Neuron (in vitro differentiated cells): ENCODE data around the gene PPP4C.
"Not testable (repeated sequence)": the region's sequence is repeated elsewhere in the genome, so short reads cannot be mapped to it uniquely, and the experiment has no call there.

Source experiments
- H2AFZ ChIP-seq: one replicate; pipeline ENCODE4 v1.6.1; 2013; ENCODE audit warnings: low read depth, mild to moderate bottlenecking, inconsistent platforms, low read length, moderate library complexity
- H3K27me3 ChIP-seq: one replicate; pipeline ENCODE4 v1.6.1; 2013; ENCODE audit warnings: low read length; ENCODE audit not compliant: insufficient read depth
- H3K36me3 ChIP-seq: one replicate; pipeline ENCODE4 v1.6.1; 2013; ENCODE audit warnings: low read length; ENCODE audit not compliant: insufficient read depth
- H3K4me1 ChIP-seq: one replicate; pipeline ENCODE4 v1.6.1; 2013; ENCODE audit warnings: low read length; ENCODE audit not compliant: insufficient read depth
- H3K4me3 ChIP-seq: 2 replicates; pipeline ENCODE4 v1.5.1; 2013; ENCODE audit warnings: mild to moderate bottlenecking, low read length, moderate library complexity
- H3K9me3 ChIP-seq: one replicate; pipeline ENCODE4 v1.6.1; 2013; ENCODE audit warnings: low read length

The PPP4C gene

GRCh38 chr16:30075503-30076275, at the start of gene PPP4C:
TSS of gene PPP4C (plus strand) at chr16:30075994. CDS start at chr16:30076378, 384 bp downstream.
- H3K4me1 ChIP-seq, result peaks cover 17% of the 10 kb centered on the region
- H3K27me3 ChIP-seq, result no peaks in the 10 kb centered on the region
- peaks cover 38% of the 10 kb centered on the region for H3K36me3 ChIP-seq
- H2AFZ ChIP-seq, result peak within 1 kb of the TSS; percentile 71
- H3K4me3 ChIP-seq, result peak within 1 kb of the TSS; percentile 84
- no peaks in the 10 kb centered on the region for H3K9me3 ChIP-seq

- H3K9me3 ChIP-seq, result no peaks in the 10 kb centered on the region
Observed at GRCh38 chr16:30026449-30026848, 49.3 kb upstream of the PPP4C start.

GRCh38 chr16:30027588-30028437, 48.0 kb upstream of the PPP4C start:
- H3K27me3 ChIP-seq, result peaks cover 12% of the 10 kb centered on the region
- no peak overlapping the region for H3K4me3 ChIP-seq
- H3K4me1 ChIP-seq, result peaks cover 17% of the 10 kb centered on the region
- no peaks in the 10 kb centered on the region for H3K9me3 ChIP-seq
- H2AFZ ChIP-seq, result no peak overlapping the region
- H3K36me3 ChIP-seq, result no peaks in the 10 kb centered on the region

More at GRCh38 chr16:30026449-30026848, 49.3 kb upstream of the PPP4C start:
- Histone ChIP-seq H3K4me1 (peaks cover 8% of the 10 kb centered on the region), H3K4me3 (no peak overlapping the region), H3K27me3 (peaks cover 9% of the 10 kb centered on the region), H3K36me3 (no peaks in the 10 kb centered on the region), H2AFZ (no peak overlapping the region)

GRCh38 chr16:30028438-30029076, 47.2 kb upstream of the PPP4C start:
- Histone ChIP-seq H3K4me3 (no peak overlapping the region), H3K36me3 (no peaks in the 10 kb centered on the region), H3K4me1 (peaks cover 17% of the 10 kb centered on the region), H2AFZ (no peak overlapping the region), H3K9me3 (no peaks in the 10 kb centered on the region), H3K27me3 (peaks cover 12% of the 10 kb centered on the region)

- Histone ChIP-seq H3K36me3 (no peaks in the 10 kb centered on the region), H3K4me1 (peaks cover 17% of the 10 kb centered on the region), H3K9me3 (no peaks in the 10 kb centered on the region), H3K27me3 (peaks cover 12% of the 10 kb centered on the region), H2AFZ (peak overlapping the region; percentile 31), H3K4me3 (peak overlapping the region; percentile 42)
Observed at GRCh38 chr16:30030011-30030685, 45.6 kb upstream of the PPP4C start.

GRCh38 chr16:30030841-30031413, 44.9 kb upstream of the PPP4C start, which contains the start of gene TLCD3B:
TSS of gene TLCD3B (minus strand) at chr16:30031271. CDS start at chr16:30030527, 744 bp downstream.
- no peaks in the 10 kb centered on the region for H3K36me3 ChIP-seq
- peaks cover 7% of the 10 kb centered on the region for H3K27me3 ChIP-seq
- peaks cover 17% of the 10 kb centered on the region for H3K4me1 ChIP-seq
- H2AFZ ChIP-seq, result peak within 1 kb of the TSS; percentile 35
- H3K9me3 ChIP-seq, result no peaks in the 10 kb centered on the region
- peak within 1 kb of the TSS; percentile 42 for H3K4me3 ChIP-seq

GRCh38 chr16:30031477-30031918, 44.3 kb upstream of the PPP4C start:
- H3K4me3 ChIP-seq, result peak overlapping the region; percentile 42

GRCh38 chr16:30032083-30032819, 43.5 kb upstream of the PPP4C start:
- peaks cover 17% of the 10 kb centered on the region for H3K4me1 ChIP-seq
- H2AFZ ChIP-seq, result no peak overlapping the region
- no peaks in the 10 kb centered on the region for H3K9me3 ChIP-seq
- no peaks in the 10 kb centered on the region for H3K36me3 ChIP-seq
- H3K4me3 ChIP-seq, result no peak overlapping the region
- peaks cover 7% of the 10 kb centered on the region for H3K27me3 ChIP-seq

More at GRCh38 chr16:30031477-30031918, 44.3 kb upstream of the PPP4C start:
- H3K9me3 ChIP-seq, result no peaks in the 10 kb centered on the region
- peak overlapping the region; percentile 35 for H2AFZ ChIP-seq
- peaks cover 7% of the 10 kb centered on the region for H3K27me3 ChIP-seq
- H3K4me1 ChIP-seq, result peaks cover 17% of the 10 kb centered on the region
- no peaks in the 10 kb centered on the region for H3K36me3 ChIP-seq

- no peaks in the 10 kb centered on the region for H3K36me3 ChIP-seq
- no peaks in the 10 kb centered on the region for H3K9me3 ChIP-seq
- peaks cover 17% of the 10 kb centered on the region for H3K4me1 ChIP-seq
- peaks cover 7% of the 10 kb centered on the region for H3K27me3 ChIP-seq
- H3K4me3 ChIP-seq, result no peak overlapping the region
- no peak overlapping the region for H2AFZ ChIP-seq
Observed at GRCh38 chr16:30033270-30033669, 42.5 kb upstream of the PPP4C start.

GRCh38 chr16:30040221-30040620, 35.6 kb upstream of the PPP4C start:
- H3K4me3 ChIP-seq, result no peak overlapping the region
- H3K4me1 ChIP-seq, result no peaks in the 10 kb centered on the region
- H3K9me3 ChIP-seq, result no peaks in the 10 kb centered on the region
- H2AFZ ChIP-seq, result no peak overlapping the region
- no peaks in the 10 kb centered on the region for H3K27me3 ChIP-seq
- H3K36me3 ChIP-seq, result no peaks in the 10 kb centered on the region

- not testable (repeated sequence) for H3K4me1 ChIP-seq, H3K27me3 ChIP-seq, H3K4me3 ChIP-seq, H3K9me3 ChIP-seq, H3K36me3 ChIP-seq, H2AFZ ChIP-seq
Observed at GRCh38 chr16:30040690-30041089, 35.1 kb upstream of the PPP4C start.

- no peaks in the 10 kb centered on the region for H3K36me3 ChIP-seq
- no peak overlapping the region for H2AFZ ChIP-seq
- H3K4me3 ChIP-seq, result no peak overlapping the region
- H3K27me3 ChIP-seq, result no peaks in the 10 kb centered on the region
- H3K9me3 ChIP-seq, result no peaks in the 10 kb centered on the region
- H3K4me1 ChIP-seq, result no peaks in the 10 kb centered on the region
Observed at GRCh38 chr16:30041841-30042240, 34.0 kb upstream of the PPP4C start.
